Measurements from ENCODE around the gene YAP1.

DNA sequence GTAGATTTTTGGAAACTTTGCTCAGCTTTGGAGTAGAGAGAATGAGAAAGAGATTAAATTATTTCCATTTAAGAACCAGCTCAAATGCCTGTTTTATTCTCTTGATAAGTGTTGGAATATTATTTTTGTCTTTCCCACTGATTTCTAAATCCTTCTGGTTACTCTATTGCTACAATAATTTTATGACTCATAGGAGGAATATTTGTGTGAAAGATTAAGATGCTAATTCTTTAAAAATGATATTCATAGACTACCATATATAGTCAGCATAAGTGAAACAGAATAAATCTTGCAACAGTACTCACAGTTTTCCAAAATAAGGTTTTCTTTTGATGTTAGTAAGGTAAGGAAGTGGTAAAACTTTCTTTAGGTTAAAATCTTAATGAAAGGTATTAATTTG lies 60.9 kb downstream of the YAP1 start:
- TF ChIP-seq POLR2A (IDR thresholded peaks at IDR 0.05) (no peak), POLR2AphosphoS5 (IDR thresholded peaks at IDR 0.05) (no peak)
- TF ChIP-seq, protein P1, sequence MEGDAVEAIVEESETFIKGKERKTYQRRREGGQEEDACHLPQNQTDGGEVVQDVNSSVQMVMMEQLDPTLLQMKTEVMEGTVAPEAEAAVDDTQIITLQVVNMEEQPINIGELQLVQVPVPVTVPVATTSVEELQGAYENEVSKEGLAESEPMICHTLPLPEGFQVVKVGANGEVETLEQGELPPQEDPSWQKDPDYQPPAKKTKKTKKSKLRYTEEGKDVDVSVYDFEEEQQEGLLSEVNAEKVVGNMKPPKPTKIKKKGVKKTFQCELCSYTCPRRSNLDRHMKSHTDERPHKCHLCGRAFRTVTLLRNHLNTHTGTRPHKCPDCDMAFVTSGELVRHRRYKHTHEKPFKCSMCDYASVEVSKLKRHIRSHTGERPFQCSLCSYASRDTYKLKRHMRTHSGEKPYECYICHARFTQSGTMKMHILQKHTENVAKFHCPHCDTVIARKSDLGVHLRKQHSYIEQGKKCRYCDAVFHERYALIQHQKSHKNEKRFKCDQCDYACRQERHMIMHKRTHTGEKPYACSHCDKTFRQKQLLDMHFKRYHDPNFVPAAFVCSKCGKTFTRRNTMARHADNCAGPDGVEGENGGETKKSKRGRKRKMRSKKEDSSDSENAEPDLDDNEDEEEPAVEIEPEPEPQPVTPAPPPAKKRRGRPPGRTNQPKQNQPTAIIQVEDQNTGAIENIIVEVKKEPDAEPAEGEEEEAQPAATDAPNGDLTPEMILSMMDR (IDR thresholded peaks at IDR 0.05) = no peak
